Panc1 (cell line): ENCODE results near the gene RASGEF1C. TPM values are rescaled to one million over a fixed set of nuclear protein-coding genes. Genes with fewer than 3 reads are reported as not detected.

Experiments
- ATAC-seq: fragments of 200-7000 bp; cut with Tn5 transposase; 2 replicates; pipeline ENCODE4 v1.9.1; 2020; ENCODE audit warnings: mild to moderate bottlenecking, moderate library complexity
- BruUV-seq: library from RNA; stranded (reverse); fragments of 400-500 nt; replicated peaks from 2 replicates; lab custom pipeline; 2021; lab: Mats Ljungman, UMichigan
- CTCF ChIA-PET: fragments of 300-600 bp; sonication (Branson Sonifier 250); formaldehyde crosslinking; loops from one replicate; lab custom pipeline; 2022; ENCODE audit warnings: antibody characterized with exemption; lab: Charles Lee
- POLR2A ChIA-PET: fragments of 300-600 bp; sonication (Branson Sonifier 250); formaldehyde crosslinking; loops from one replicate; lab custom pipeline; 2022; ENCODE audit warnings: antibody characterized with exemption; lab: Charles Lee
- DNase-seq: peaks from one replicate; pipeline ENCODE4 v3.0.0-alpha.2; 2010; ENCODE audit warnings: low read depth, low spot score
- H3K27ac ChIP-seq: 2 replicates; pipeline ENCODE4 v1.5.1; 2011; ENCODE audit warnings: mild to moderate bottlenecking, low read length, inconsistent platforms
- H3K27me3 ChIP-seq: fragments of 200-500 bp; sonication (Bioruptor generic); 2 replicates; pipeline ENCODE4 v1.6.0; 2014; ENCODE audit warnings: low read length, inconsistent platforms; ENCODE audit not compliant: control insufficient read depth, insufficient read depth
- H3K36me3 ChIP-seq: fragments of 200-500 bp; sonication (Bioruptor generic); 2 replicates; pipeline ENCODE4 v1.5.1; 2014; ENCODE audit warnings: inconsistent platforms, mild to moderate bottlenecking, low read length, moderate library complexity; ENCODE audit not compliant: control insufficient read depth, insufficient read depth
- H3K4me1 ChIP-seq: 2 replicates; pipeline ENCODE4 v1.5.1; 2011; ENCODE audit warnings: inconsistent platforms, mild to moderate bottlenecking, low read length, moderate library complexity; ENCODE audit not compliant: control insufficient read depth, insufficient read depth
- H3K4me3 ChIP-seq, 2 experiments: 2 replicates each; pipeline ENCODE4 v1.5.1; 2011 to 2012; ENCODE audit warnings: low read depth in 2 of 2, low read length in 2 of 2, mild to moderate bottlenecking in 2 of 2, inconsistent platforms in 1 of 2, moderate library complexity in 1 of 2
- H3K9me3 ChIP-seq: fragments of 200-500 bp; sonication (Bioruptor generic); 2 replicates; pipeline ENCODE4 v1.5.1; 2014; ENCODE audit warnings: low read depth, mild to moderate bottlenecking, inconsistent platforms, low read length, moderate library complexity; ENCODE audit not compliant: control insufficient read depth, insufficient read depth
- POLR2AphosphoS5 ChIP-seq: IDR thresholded peaks from 2 replicates; pipeline ENCODE4 v1.6.1; 2012; ENCODE audit warnings: mild to moderate bottlenecking, low read depth, low read length, moderate library complexity
- SIN3A ChIP-seq: IDR thresholded peaks from 2 replicates; pipeline ENCODE4 v1.6.1; 2012; ENCODE audit warnings: low read depth, mild to moderate bottlenecking, low read length, moderate library complexity, borderline replicate concordance; ENCODE audit not compliant: insufficient read depth
- TCF7L2 ChIP-seq: IDR thresholded peaks from 2 replicates; pipeline ENCODE4 v1.6.1; 2011; ENCODE audit warnings: mild to moderate bottlenecking, low read depth, low read length, inconsistent platforms
- in situ Hi-C: cut with HindIII; loops from 2 replicates; pipeline ENCODE4 v1.10.0; 2016; ENCODE audit warnings: low sequenced_read_pairs, low pct_unique_long_range_greater_than_20kb
- intact Hi-C: fragments of 100-400 bp; cut with micrococcal nuclease; formaldehyde crosslinking; loops from one replicate; pipeline ENCODE4 v1.10.0; 2022; ENCODE audit not compliant: unreplicated experiment
- total RNA-seq: library from RNA; stranded (reverse); gene quantifications from one replicate; pipeline ENCODE4 v1.2.1, GENCODE V29; 2021; ENCODE audit not compliant: unreplicated experiment
- TF ChIP-seq, protein P1 (sequence below): fragments of 450-650 bp; IDR thresholded peaks from 2 replicates; pipeline ENCODE4 v1.5.1; 2017; ENCODE audit warnings: mild to moderate bottlenecking
- TF ChIP-seq, protein P2 (sequence below), 2 experiments: IDR thresholded peaks; 2 replicates each; pipeline ENCODE4 v1.6.1; 2011 to 2012; ENCODE audit warnings: low read depth in 2 of 2, control low read depth in 1 of 2, low read length in 1 of 2, mild to moderate bottlenecking in 1 of 2, moderate library complexity in 1 of 2; ENCODE audit not compliant: insufficient read depth in 1 of 2

The RASGEF1C gene
- total RNA-seq, 1 experiment from 2014 or later, result 0.49 TPM

DNA sequence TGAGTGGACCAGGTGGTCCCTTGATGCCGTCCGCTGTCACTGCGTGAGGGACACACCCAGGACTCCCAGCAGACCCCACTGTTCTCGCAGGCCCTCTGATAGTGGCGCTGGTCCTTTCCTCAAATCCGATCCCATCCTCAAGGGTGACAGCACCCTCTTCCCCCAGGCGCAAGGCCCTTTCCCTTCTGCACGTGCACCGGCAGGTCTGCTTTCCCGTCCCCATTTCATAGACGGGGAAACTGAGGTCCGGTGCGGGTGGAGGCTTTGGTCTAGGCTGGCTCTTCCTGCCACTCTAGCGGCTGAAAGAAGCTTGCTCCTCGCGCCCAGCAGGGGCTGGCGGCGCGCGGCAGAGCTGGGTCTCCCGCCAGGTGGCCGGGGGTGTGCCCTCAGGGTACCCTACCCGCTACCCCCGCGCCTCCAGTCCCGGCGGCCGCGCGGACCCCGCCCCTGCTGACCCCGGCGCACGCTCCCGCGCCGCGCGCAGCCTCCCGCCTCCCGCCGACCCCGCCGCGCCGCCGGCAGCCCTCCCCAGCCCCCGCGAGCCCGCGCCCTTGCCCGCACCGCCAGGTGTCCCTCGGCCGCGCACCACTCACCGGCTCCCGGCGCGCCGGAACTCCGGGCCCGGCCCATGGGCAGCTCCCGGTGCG is 453 bp downstream of the RASGEF1C start:
- in situ Hi-C loops (no loop called here), intact Hi-C loops (loop anchor here (5.0 to 10.0 kb wide), 2 partner anchors 81 to 116 kb away; no protein-coding TSS in a partner anchor)
- no peaks in the 10 kb centered on the region for H3K9me3 ChIP-seq
- no peak for TF ChIP-seq POLR2AphosphoS5
- TF ChIP-seq SIN3A, result no peak
- TF ChIP-seq, protein P1, sequence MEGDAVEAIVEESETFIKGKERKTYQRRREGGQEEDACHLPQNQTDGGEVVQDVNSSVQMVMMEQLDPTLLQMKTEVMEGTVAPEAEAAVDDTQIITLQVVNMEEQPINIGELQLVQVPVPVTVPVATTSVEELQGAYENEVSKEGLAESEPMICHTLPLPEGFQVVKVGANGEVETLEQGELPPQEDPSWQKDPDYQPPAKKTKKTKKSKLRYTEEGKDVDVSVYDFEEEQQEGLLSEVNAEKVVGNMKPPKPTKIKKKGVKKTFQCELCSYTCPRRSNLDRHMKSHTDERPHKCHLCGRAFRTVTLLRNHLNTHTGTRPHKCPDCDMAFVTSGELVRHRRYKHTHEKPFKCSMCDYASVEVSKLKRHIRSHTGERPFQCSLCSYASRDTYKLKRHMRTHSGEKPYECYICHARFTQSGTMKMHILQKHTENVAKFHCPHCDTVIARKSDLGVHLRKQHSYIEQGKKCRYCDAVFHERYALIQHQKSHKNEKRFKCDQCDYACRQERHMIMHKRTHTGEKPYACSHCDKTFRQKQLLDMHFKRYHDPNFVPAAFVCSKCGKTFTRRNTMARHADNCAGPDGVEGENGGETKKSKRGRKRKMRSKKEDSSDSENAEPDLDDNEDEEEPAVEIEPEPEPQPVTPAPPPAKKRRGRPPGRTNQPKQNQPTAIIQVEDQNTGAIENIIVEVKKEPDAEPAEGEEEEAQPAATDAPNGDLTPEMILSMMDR, result no peak
- no peak for TF ChIP-seq TCF7L2
- TF ChIP-seq, protein P2, sequence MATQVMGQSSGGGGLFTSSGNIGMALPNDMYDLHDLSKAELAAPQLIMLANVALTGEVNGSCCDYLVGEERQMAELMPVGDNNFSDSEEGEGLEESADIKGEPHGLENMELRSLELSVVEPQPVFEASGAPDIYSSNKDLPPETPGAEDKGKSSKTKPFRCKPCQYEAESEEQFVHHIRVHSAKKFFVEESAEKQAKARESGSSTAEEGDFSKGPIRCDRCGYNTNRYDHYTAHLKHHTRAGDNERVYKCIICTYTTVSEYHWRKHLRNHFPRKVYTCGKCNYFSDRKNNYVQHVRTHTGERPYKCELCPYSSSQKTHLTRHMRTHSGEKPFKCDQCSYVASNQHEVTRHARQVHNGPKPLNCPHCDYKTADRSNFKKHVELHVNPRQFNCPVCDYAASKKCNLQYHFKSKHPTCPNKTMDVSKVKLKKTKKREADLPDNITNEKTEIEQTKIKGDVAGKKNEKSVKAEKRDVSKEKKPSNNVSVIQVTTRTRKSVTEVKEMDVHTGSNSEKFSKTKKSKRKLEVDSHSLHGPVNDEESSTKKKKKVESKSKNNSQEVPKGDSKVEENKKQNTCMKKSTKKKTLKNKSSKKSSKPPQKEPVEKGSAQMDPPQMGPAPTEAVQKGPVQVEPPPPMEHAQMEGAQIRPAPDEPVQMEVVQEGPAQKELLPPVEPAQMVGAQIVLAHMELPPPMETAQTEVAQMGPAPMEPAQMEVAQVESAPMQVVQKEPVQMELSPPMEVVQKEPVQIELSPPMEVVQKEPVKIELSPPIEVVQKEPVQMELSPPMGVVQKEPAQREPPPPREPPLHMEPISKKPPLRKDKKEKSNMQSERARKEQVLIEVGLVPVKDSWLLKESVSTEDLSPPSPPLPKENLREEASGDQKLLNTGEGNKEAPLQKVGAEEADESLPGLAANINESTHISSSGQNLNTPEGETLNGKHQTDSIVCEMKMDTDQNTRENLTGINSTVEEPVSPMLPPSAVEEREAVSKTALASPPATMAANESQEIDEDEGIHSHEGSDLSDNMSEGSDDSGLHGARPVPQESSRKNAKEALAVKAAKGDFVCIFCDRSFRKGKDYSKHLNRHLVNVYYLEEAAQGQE (IDR thresholded peaks at IDR 0.05; ENCODE audit: insufficient read depth in 1 of 2, low read depth in 2 of 2, low read length in 1 of 2), result no peak
- ATAC-seq (peak; percentile 78), DNase-seq (no peak)
- H3K4me1 ChIP-seq, result peaks cover 6% of the 10 kb centered on the region; the same call in 1 of the 2 replicates
- H3K36me3 ChIP-seq, result no peaks in the 10 kb centered on the region
- no TSS peak for BruUV-seq
- no peaks in the 10 kb centered on the region for H3K27me3 ChIP-seq
- H3K4me3 ChIP-seq, result peak overlapping the region; percentile 43 to 46; a peak in 3 of 4 replicates
- POLR2A ChIA-PET, result no interaction called here
- CTCF ChIA-PET, result interaction anchor here (1.0 to 1.9 kb wide), 4 partner anchors 26 to 91 kb away, joined by 3 to 7 read pairs (median 3); no protein-coding TSS in a partner anchor
- no peak overlapping the region for H3K27ac ChIP-seq

DNA sequence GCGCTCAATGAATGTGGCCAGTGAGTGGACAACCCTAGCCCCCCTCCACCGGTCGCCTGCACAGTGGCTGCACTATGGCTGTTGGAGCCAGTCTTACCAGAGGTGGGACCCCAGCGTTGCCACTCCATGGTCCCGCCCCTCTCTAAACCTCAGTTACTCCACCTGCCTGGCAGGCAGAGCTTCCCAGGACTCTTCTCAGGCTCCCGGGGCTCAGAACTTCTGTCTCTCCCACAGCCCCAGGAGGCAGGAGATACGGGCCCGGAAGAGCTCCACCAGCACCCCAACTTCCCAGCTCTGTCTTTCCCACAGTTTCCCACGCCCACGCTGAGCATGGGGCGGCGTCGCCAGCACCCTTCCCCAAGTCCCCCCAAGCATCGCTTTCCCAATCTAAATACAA is 975 bp downstream of the RASGEF1C start:
- no peak for ATAC-seq
- ChIA-PET POLR2A (no interaction called here), CTCF (interaction anchor here (1.0 to 1.5 kb wide), 2 partner anchors 25 to 77 kb away, joined by 3 read pairs; no protein-coding TSS in a partner anchor)
- no peaks in the 10 kb centered on the region for H3K36me3 ChIP-seq
- in situ Hi-C loops, result no loop called here
- H3K27ac ChIP-seq, result no peak overlapping the region
- TF ChIP-seq, protein P2 (IDR thresholded peaks at IDR 0.05; ENCODE audit: insufficient read depth in 1 of 2, low read depth in 2 of 2, low read length in 1 of 2), result no peak
- TF ChIP-seq POLR2AphosphoS5 (no peak), SIN3A (no peak), TCF7L2 (no peak)
- TF ChIP-seq, protein P1, result no peak
- peak overlapping the region; percentile 43 to 46; a peak in 3 of 4 replicates for H3K4me3 ChIP-seq
- DNase-seq, result no peak
- peaks cover 6% of the 10 kb centered on the region; the same call in 1 of the 2 replicates for H3K4me1 ChIP-seq
- H3K9me3 ChIP-seq, result no peaks in the 10 kb centered on the region
- BruUV-seq, result no TSS peak
- H3K27me3 ChIP-seq, result no peaks in the 10 kb centered on the region
- intact Hi-C loops, result loop anchor here (5.0 to 10.0 kb wide), 2 partner anchors 81 to 117 kb away; no protein-coding TSS in a partner anchor
